CD4-positive, alpha-beta T cell (primary cell): ENCODE measurements around the gene DGCR6L. TPM values are rescaled to one million over a fixed set of nuclear protein-coding genes. Genes with fewer than 3 reads are reported as not detected.
"Not testable (repeated sequence)": the region's sequence is repeated elsewhere in the genome, so short reads cannot be mapped to it uniquely, and the experiment has no call there.

Experiments used
- ATAC-seq: fragments of 200-7000 bp; cut with Tn5 transposase; one replicate; pipeline ENCODE4 v1.10.0; 2022; ENCODE audit warnings: mild to moderate bottlenecking; ENCODE audit not compliant: poor library complexity
- CTCF ChIA-PET: fragments of 350-600 bp; sonication (Branson Sonifier 250); formaldehyde crosslinking; loops from one replicate; lab custom pipeline; 2021; ENCODE audit warnings: antibody characterized with exemption, inconsistent platforms; lab: Charles Lee
- POLR2A ChIA-PET: fragments of 350-600 bp; sonication (Branson Sonifier 250); formaldehyde crosslinking; loops from one replicate; lab custom pipeline; 2021; ENCODE audit warnings: antibody characterized with exemption, inconsistent platforms; lab: Charles Lee
- DNase-seq, 14 experiments: peaks; one replicate each; pipeline ENCODE4 v3.0.0-alpha.2; 2013 to 2020; ENCODE audit warnings: mixed read lengths in 2 of 14
- H3K27ac ChIP-seq, 2 donors: one replicate each; pipeline versions ENCODE4 v1.5.1 to v1.7.0; 2013; ENCODE audit warnings: low read length in 2 of 2, low read depth in 1 of 2, mild to moderate bottlenecking in 1 of 2
- H3K27me3 ChIP-seq, 2 experiments: 1 replicate in 1 of 2; 2 replicates in 1 of 2; pipeline versions ENCODE4 v1.6.1 to v1.7.0; 2013; ENCODE audit warnings: low read length in 2 of 2, control low read depth in 1 of 2, mild to moderate bottlenecking in 1 of 2, moderate library complexity in 1 of 2; ENCODE audit not compliant: insufficient read depth in 2 of 2, control insufficient read depth in 1 of 2
- H3K36me3 ChIP-seq: one replicate; pipeline ENCODE4 v1.6.1; 2013; ENCODE audit warnings: low read length, control low read depth; ENCODE audit not compliant: insufficient read depth
- H3K4me1 ChIP-seq: one replicate; pipeline ENCODE4 v1.6.1; 2013; ENCODE audit warnings: low read length, control low read depth; ENCODE audit not compliant: insufficient read depth
- H3K4me3 ChIP-seq: one replicate; pipeline ENCODE4 v1.5.1; 2013; ENCODE audit warnings: mild to moderate bottlenecking, low read length, moderate library complexity
- H3K9me3 ChIP-seq, 2 experiments: 1 replicate in 1 of 2; 2 replicates in 1 of 2; pipeline versions ENCODE4 v1.6.1 to v1.7.0; 2013; ENCODE audit warnings: low read length in 2 of 2, mild to moderate bottlenecking in 2 of 2, control low read depth in 1 of 2, moderate library complexity in 1 of 2; ENCODE audit not compliant: control insufficient read depth in 1 of 2, insufficient read depth in 1 of 2
- H3K27ac Mint-ChIP-seq: one replicate; pipeline ENCODE4 v1.8.0; 2020; ENCODE audit warnings: mixed read lengths
- H3K27me3 Mint-ChIP-seq: one replicate; pipeline ENCODE4 v1.8.0; 2021; ENCODE audit warnings: mixed read lengths
- H3K36me3 Mint-ChIP-seq: one replicate; pipeline ENCODE4 v1.8.0; 2021; ENCODE audit warnings: low read depth, mixed read lengths
- H3K4me1 Mint-ChIP-seq: one replicate; pipeline ENCODE4 v1.8.0; 2021; ENCODE audit warnings: low read depth, mixed read lengths
- H3K4me3 Mint-ChIP-seq: one replicate; pipeline ENCODE4 v1.8.0; 2020; ENCODE audit warnings: mild to moderate bottlenecking, mixed read lengths
- H3K9me3 Mint-ChIP-seq: one replicate; pipeline ENCODE4 v1.8.0; 2020; ENCODE audit warnings: mixed read lengths
- CTCF ChIP-seq: fragments of 200-600 bp; IDR thresholded peaks from one replicate; pipeline ENCODE4 v1.8.0; 2022; ENCODE audit warnings: antibody characterized with exemption, mild to moderate bottlenecking
- intact Hi-C, 2 experiments: fragments of 100-400 bp; cut with DNase I in 1 of 2; cut with micrococcal nuclease in 1 of 2; formaldehyde crosslinking; loops; one replicate each; pipeline versions ENCODE4 v1.15.1 to v1.9.0; 2023 to 2025; cut with DNase I, micrococcal nuclease
- total RNA-seq, 174 experiments: library from RNA in 2 of 174; stranded (reverse) in 2 of 174; gene quantifications; one replicate each; pipeline ENCODE4 v1.2.3 and lab custom pipeline; 2021 to 2026

DGCR6L gene
- total RNA-seq, 2 experiments from 2014 or later = 29.1 to 31.2 TPM

- no peak for TF ChIP-seq CTCF
- no peak for DNase-seq
Observed at GRCh38 chr22:20280866-20281265, 39.0 kb downstream of the DGCR6L start.

GRCh38 chr22:20280163-20280562 lies 39.7 kb downstream of the DGCR6L start:
- intact Hi-C loops = loop anchor here in 1 of 2 experiments (10.0 kb wide), 1 partner anchor 315 kb away; no protein-coding TSS in a partner anchor
- H3K36me3 Mint-ChIP-seq, ATAC-seq, H3K27me3 ChIP-seq, H3K4me1 ChIP-seq, H3K4me1 Mint-ChIP-seq, H3K27me3 Mint-ChIP-seq, DNase-seq, H3K27ac Mint-ChIP-seq, H3K36me3 ChIP-seq, H3K27ac ChIP-seq, H3K9me3 ChIP-seq, POLR2A ChIA-PET, H3K9me3 Mint-ChIP-seq, CTCF ChIA-PET, H3K4me3 ChIP-seq, H3K4me3 Mint-ChIP-seq: not testable (repeated sequence)

More at GRCh38 chr22:20280866-20281265, 39.0 kb downstream of the DGCR6L start:
- H3K4me1 ChIP-seq = peaks cover 4% of the 10 kb centered on the region
- no peak for ATAC-seq
- H3K27me3 ChIP-seq = no peaks in the 10 kb centered on the region
- H3K4me3 Mint-ChIP-seq = no peak overlapping the region
- CTCF ChIA-PET = no interaction called here
- no peak overlapping the region for H3K4me3 ChIP-seq
- H3K9me3 Mint-ChIP-seq = no peaks in the 10 kb centered on the region
- H3K27me3 Mint-ChIP-seq = no peaks in the 10 kb centered on the region
- no peak overlapping the region for H3K27ac Mint-ChIP-seq
- H3K4me1 Mint-ChIP-seq = no peaks in the 10 kb centered on the region
- no peaks in the 10 kb centered on the region for H3K36me3 Mint-ChIP-seq
- H3K36me3 ChIP-seq = no peaks in the 10 kb centered on the region
- H3K9me3 ChIP-seq = no peaks in the 10 kb centered on the region
- H3K27ac ChIP-seq = no peak overlapping the region
- intact Hi-C loops = loop anchor here in 1 of 2 experiments (10.0 kb wide), 1 partner anchor 316 kb away; no protein-coding TSS in a partner anchor
- POLR2A ChIA-PET = no interaction called here

GRCh38 chr22:20279662-20280134 lies 40.2 kb downstream of the DGCR6L start:
- intact Hi-C loops = loop anchor here in 1 of 2 experiments (10.0 kb wide), 1 partner anchor 315 kb away; no protein-coding TSS in a partner anchor
- Mint-ChIP-seq H3K9me3 (no peaks in the 10 kb centered on the region), H3K27me3 (no peaks in the 10 kb centered on the region), H3K36me3 (no peaks in the 10 kb centered on the region), H3K27ac (no peak overlapping the region), H3K4me1 (no peaks in the 10 kb centered on the region), H3K4me3 (no peak overlapping the region)
- no peak for TF ChIP-seq CTCF
- ChIA-PET POLR2A (no interaction called here), CTCF (no interaction called here)
- Histone ChIP-seq H3K36me3 (no peaks in the 10 kb centered on the region), H3K9me3 (no peaks in the 10 kb centered on the region), H3K4me1 (no peaks in the 10 kb centered on the region), H3K4me3 (no peak overlapping the region), H3K27me3 (no peaks in the 10 kb centered on the region), H3K27ac (no peak overlapping the region)
- ATAC-seq (no peak), DNase-seq (no peak)

GRCh38 chr22:20278726-20279490 lies 41.0 kb downstream of the DGCR6L start:
- H3K4me3 ChIP-seq, H3K4me1 ChIP-seq, H3K4me3 Mint-ChIP-seq, intact Hi-C loops, H3K27me3 ChIP-seq, H3K9me3 ChIP-seq, CTCF ChIA-PET, DNase-seq, H3K4me1 Mint-ChIP-seq, H3K36me3 Mint-ChIP-seq, ATAC-seq, H3K27ac ChIP-seq, H3K27ac Mint-ChIP-seq, H3K9me3 Mint-ChIP-seq, POLR2A ChIA-PET, H3K36me3 ChIP-seq, H3K27me3 Mint-ChIP-seq: not testable (repeated sequence)

- CTCF ChIA-PET, H3K27me3 ChIP-seq, ATAC-seq, H3K4me3 Mint-ChIP-seq, H3K27ac Mint-ChIP-seq, H3K4me1 ChIP-seq, H3K9me3 Mint-ChIP-seq, DNase-seq, H3K9me3 ChIP-seq, H3K36me3 Mint-ChIP-seq, H3K27me3 Mint-ChIP-seq, POLR2A ChIA-PET, H3K4me1 Mint-ChIP-seq, H3K36me3 ChIP-seq, intact Hi-C loops, H3K27ac ChIP-seq, H3K4me3 ChIP-seq: not testable (repeated sequence)
Observed at GRCh38 chr22:20277936-20278635, 41.8 kb downstream of the DGCR6L start.
